Right lobe of liver (tissue), 6 donors: ENCODE data around the gene IRX4. TPM values are rescaled to one million over a fixed set of nuclear protein-coding genes. Genes with fewer than 3 reads are reported as not detected.
A peak's percentile ranks its signal among the peaks of the same experiment; 100 is the strongest.

ENCODE experiments used
- ATAC-seq, 4 donors: fragments of 200-7000 bp; cut with Tn5 transposase; one replicate each; pipeline ENCODE4 v1.9.1; 2020; ENCODE audit warnings: mild to moderate bottlenecking in 4 of 4, moderate library complexity in 4 of 4
- DNase-seq, 3 donors: peaks; one replicate each; pipeline ENCODE4 v3.0.0-alpha.2; 2020
- H3K27ac ChIP-seq, 3 donors: fragments of 200-600 bp; one replicate each; pipeline ENCODE4 v1.8.0; 2022
- H3K27me3 ChIP-seq, 2 donors: fragments of 200-600 bp; one replicate each; pipeline ENCODE4 v1.8.0; 2022
- H3K36me3 ChIP-seq, 4 donors: fragments of 200-600 bp; sonication (generic) in 1 of 4; one replicate each; pipeline versions ENCODE4 v1.5.1 to v1.8.0; 2017 to 2022; ENCODE audit warnings: control low read depth in 1 of 4
- H3K4me1 ChIP-seq, 4 donors: fragments of 200-600 bp; sonication (generic) in 1 of 4; one replicate each; pipeline versions ENCODE4 v1.5.1 to v1.8.0; 2017 to 2022; ENCODE audit warnings: control low read depth in 1 of 4
- H3K4me3 ChIP-seq, 3 donors: fragments of 200-600 bp; one replicate each; pipeline ENCODE4 v1.8.0; 2022
- H3K9me3 ChIP-seq, 4 donors: fragments of 200-600 bp; sonication (generic) in 1 of 4; one replicate each; pipeline versions ENCODE4 v1.5.1 to v1.8.0; 2017 to 2022; ENCODE audit warnings: control low read depth in 1 of 4
- CTCF ChIP-seq, 4 donors: fragments of 200-600 bp in 3 of 4; fragments of 450-650 bp in 1 of 4; IDR thresholded peaks; one replicate each; pipeline versions ENCODE4 v1.5.1 to v1.8.0; 2016 to 2022; ENCODE audit warnings: antibody characterized with exemption in 4 of 4, mild to moderate bottlenecking in 2 of 4
- POLR2A ChIP-seq: fragments of 450-650 bp; IDR thresholded peaks from one replicate; pipeline ENCODE4 v1.6.1; 2017; ENCODE audit warnings: antibody characterized with exemption, mild to moderate bottlenecking
- WGBS: methylation state at CpG from one replicate; pipeline ENCODE4 v1.1.6; 2018; ENCODE audit warnings: low coverage, low lambda C conversion rate; ENCODE audit not compliant: insufficient coverage; ENCODE audit errors: missing lambda C conversion rate; 5-methylcytosine and 5-hydroxymethylcytosine counted together
- intact Hi-C, 2 donors: fragments of 100-400 bp; cut with DNase I; formaldehyde crosslinking; loops; one replicate each; pipeline versions ENCODE4 v1.11.2 to v1.14.1; 2022
- total RNA-seq, 6 experiments: library from RNA; depleted of rRNA in 2 of 6; stranded (reverse); fragments of >200 nt in 2 of 6; fragmentation: NEBNext Ultra II Directional in 3 of 6; extraction: Animal tissue kit (Norgen Biotek cat#: 25700) in 3 of 6; gene quantifications; one replicate each; pipeline versions ENCODE4 v1.1.0 to v1.2.4, GENCODE V29; 2016 to 2023
- donor health status: DM: no; HTN: yes; CAD: no.
- donor health status: DM: no; HTN: no; CAD: no.
- donor health status: DM: no; HTN: no; CAD: no.
- donor health status: DM: no; HTN: yes; CAD: no.
- donor health status: DM: no; HTN: yes; CAD: no.

IRX4 gene
- total RNA-seq, 6 experiments from 2014 or later: not detected

- Histone ChIP-seq H3K27ac (no peak overlapping the region), H3K4me1 (no peaks in the 10 kb centered on the region), H3K4me3 (no peak overlapping the region), H3K36me3 (no peaks in the 10 kb centered on the region), H3K27me3 (peaks cover 0 to 9% of the 10 kb centered on the region in 2 donors), H3K9me3 (no peaks in the 10 kb centered on the region)
- 80% methylated on average over 7 of the region's 9 CpGs for WGBS
- intact Hi-C loops: no loop called here
- DNase-seq (peak in 1 of 3 donors; percentile 7), ATAC-seq (no peak)
- TF ChIP-seq CTCF (IDR thresholded peaks at IDR 0.05) (no peak), POLR2A (no peak)
Observed at GRCh38 chr5:1929108-1929991, 46.6 kb upstream of the IRX4 start.

- no peaks in the 10 kb centered on the region for H3K9me3 ChIP-seq
- no peak for TF ChIP-seq POLR2A
- no peak for TF ChIP-seq CTCF (IDR thresholded peaks at IDR 0.05)
- no peaks in the 10 kb centered on the region for H3K36me3 ChIP-seq
- peaks cover 0 to 8% of the 10 kb centered on the region in 2 donors for H3K27me3 ChIP-seq
- DNase-seq: peak in 1 of 3 donors; percentile 37
- ATAC-seq: no peak
- no peak overlapping the region for H3K4me3 ChIP-seq
- WGBS: 70% methylated on average over 25 of the region's 30 CpGs
- no peak overlapping the region for H3K27ac ChIP-seq
- no peaks in the 10 kb centered on the region for H3K4me1 ChIP-seq
- intact Hi-C loops: no loop called here
Observed at GRCh38 chr5:1926471-1927341, 44.0 kb upstream of the IRX4 start.

- Histone ChIP-seq H3K36me3 (no peaks in the 10 kb centered on the region), H3K4me1 (no peaks in the 10 kb centered on the region), H3K9me3 (no peaks in the 10 kb centered on the region), H3K27me3 (peaks cover 0 to 4% of the 10 kb centered on the region in 2 donors), H3K4me3 (no peak overlapping the region), H3K27ac (no peak overlapping the region)
- intact Hi-C loops: no loop called here
- no peak for DNase-seq
- peak in 1 of 4 donors; percentile 26 for ATAC-seq
- TF ChIP-seq POLR2A: no peak
- TF ChIP-seq CTCF (IDR thresholded peaks at IDR 0.05): no peak
- WGBS: 62% methylated on average over 2 of the region's 5 CpGs
Observed at GRCh38 chr5:1926071-1926440, 43.3 kb upstream of the IRX4 start.

- Histone ChIP-seq H3K36me3 (no peaks in the 10 kb centered on the region), H3K4me3 (no peak overlapping the region), H3K27me3 (peaks cover 0 to 1% of the 10 kb centered on the region in 2 donors), H3K9me3 (no peaks in the 10 kb centered on the region), H3K27ac (no peak overlapping the region), H3K4me1 (no peaks in the 10 kb centered on the region)
- intact Hi-C loops: no loop called here
- WGBS: 70% methylated on average over 2 of the region's 25 CpGs
- peak in 1 of 3 donors; percentile 28 for DNase-seq
- peak in 1 of 4 donors; percentile 9 for ATAC-seq
- TF ChIP-seq CTCF (IDR thresholded peaks at IDR 0.05) (no peak), POLR2A (no peak)
Observed at GRCh38 chr5:1925111-1926070, 42.7 kb upstream of the IRX4 start.
